GM23338 (cell line): ENCODE data around the gene JMJD1C. TPM values are rescaled to one million over a fixed set of nuclear protein-coding genes. Genes with fewer than 3 reads are reported as not detected.

Experiments
- ATAC-seq: fragments of 200-7000 bp; cut with Tn5 transposase; 3 replicates; pipeline ENCODE4 v1.9.1; 2020
- DNase-seq: peaks from one replicate; pipeline ENCODE4 v3.0.0-alpha.2; 2015; ENCODE audit warnings: low spot score
- H2AFZ ChIP-seq: fragments of 200-600 bp; sonication (generic); 2 replicates; pipeline ENCODE4 v1.8.0; 2016; ENCODE audit warnings: antibody characterized with exemption, mild to moderate bottlenecking, moderate library complexity
- H3F3A ChIP-seq: fragments of 200-600 bp; sonication (generic); replicated peaks from 2 replicates; pipeline ENCODE4 v1.8.0; 2017; ENCODE audit warnings: antibody characterized with exemption, mixed run types, low read depth
- H3K27ac ChIP-seq: fragments of 200-600 bp; sonication (generic); 2 replicates; pipeline ENCODE4 v1.6.1; 2016; ENCODE audit warnings: low read depth
- H3K27me3 ChIP-seq: fragments of 200-600 bp; sonication (generic); 2 replicates; pipeline ENCODE4 v1.8.0; 2016; ENCODE audit warnings: mild to moderate bottlenecking, mixed run types, moderate library complexity; ENCODE audit not compliant: insufficient read depth
- H3K36me3 ChIP-seq: fragments of 200-600 bp; sonication (generic); 2 replicates; pipeline ENCODE4 v1.8.0; 2016; ENCODE audit warnings: mild to moderate bottlenecking; ENCODE audit not compliant: insufficient read depth
- H3K4me1 ChIP-seq: fragments of 200-600 bp; sonication (generic); 2 replicates; pipeline ENCODE4 v1.8.0; 2016; ENCODE audit warnings: mild to moderate bottlenecking, moderate library complexity; ENCODE audit not compliant: insufficient read depth
- H3K4me2 ChIP-seq: fragments of 200-600 bp; sonication (generic); 2 replicates; pipeline ENCODE4 v1.7.1; 2017; ENCODE audit warnings: mixed run types
- H3K4me3 ChIP-seq: fragments of 200-600 bp; sonication (generic); 2 replicates; pipeline ENCODE4 v1.6.1; 2016; ENCODE audit warnings: mixed run types
- H3K79me2 ChIP-seq: fragments of 200-600 bp; sonication (generic); replicated peaks from 2 replicates; pipeline ENCODE4 v1.8.0; 2017; ENCODE audit warnings: mild to moderate bottlenecking; ENCODE audit not compliant: insufficient read depth
- H3K9me2 ChIP-seq: fragments of 200-600 bp; sonication (generic); 2 replicates; pipeline ENCODE4 v1.8.0; 2017; ENCODE audit not compliant: insufficient read depth
- H4K20me1 ChIP-seq: fragments of 200-600 bp; sonication (generic); replicated peaks from 2 replicates; pipeline ENCODE4 v1.8.0; 2017; ENCODE audit warnings: mild to moderate bottlenecking; ENCODE audit not compliant: insufficient read depth
- H3K27ac Mint-ChIP-seq: 2 replicates; pipeline ENCODE4 v1.8.0; 2020; ENCODE audit warnings: inconsistent platforms, mild to moderate bottlenecking, moderate library complexity, mixed read lengths
- H3K27me3 Mint-ChIP-seq: 3 replicates; pipeline ENCODE4 v1.8.0; 2022; ENCODE audit warnings: low read depth, mild to moderate bottlenecking, moderate library complexity, mixed read lengths, inconsistent platforms; ENCODE audit not compliant: insufficient read depth, poor library complexity
- H3K36me3 Mint-ChIP-seq: 3 replicates; pipeline ENCODE4 v1.8.0; 2021; ENCODE audit warnings: low read depth, mild to moderate bottlenecking, inconsistent platforms, moderate library complexity, mixed read lengths
- H3K4me1 Mint-ChIP-seq: 3 replicates; pipeline ENCODE4 v1.8.0; 2020; ENCODE audit warnings: mild to moderate bottlenecking, inconsistent platforms, mixed read lengths
- H3K4me3 Mint-ChIP-seq: 3 replicates; pipeline ENCODE4 v1.8.0; 2021; ENCODE audit warnings: moderate library complexity, mild to moderate bottlenecking, inconsistent platforms, mixed read lengths
- H3K9me3 Mint-ChIP-seq: 3 replicates; pipeline ENCODE4 v1.8.0; 2020; ENCODE audit warnings: moderate library complexity, mild to moderate bottlenecking, inconsistent platforms, mixed read lengths
- CREB1 ChIP-seq: fragments of 250-450 bp; sonication (Bioruptor Pico); IDR thresholded peaks from 2 replicates; pipeline ENCODE4 v1.5.0; 2020; ENCODE audit warnings: low read depth, mild to moderate bottlenecking, moderate library complexity
- CTCF ChIP-seq, 2 experiments: fragments of 200-600 bp in 1 of 2; sonication (generic) in 1 of 2; conservative IDR thresholded peaks; 2 replicates each; pipeline versions ENCODE4 v1.5.1 to v1.6.1; 2016 to 2017; ENCODE audit warnings: antibody characterized with exemption in 2 of 2, low read depth in 2 of 2, mild to moderate bottlenecking in 2 of 2, moderate library complexity in 1 of 2
- ETS1 ChIP-seq: IDR thresholded peaks from 2 replicates; pipeline ENCODE4 v1.6.1; 2016; ENCODE audit warnings: antibody characterized with exemption
- EZH2 ChIP-seq: fragments of 200-600 bp; sonication (generic); IDR thresholded peaks from one replicate; pipeline ENCODE4 v1.8.0; 2017; ENCODE audit warnings: antibody characterized with exemption, mild to moderate bottlenecking, low read depth; ENCODE audit not compliant: unreplicated experiment
- EZH2phosphoT487 ChIP-seq: fragments of 200-600 bp; sonication (generic); IDR thresholded peaks from one replicate; pipeline ENCODE4 v1.8.1; 2018; ENCODE audit warnings: antibody characterized with exemption; ENCODE audit not compliant: unreplicated experiment
- POLR2AphosphoS5 ChIP-seq: IDR thresholded peaks from 2 replicates; pipeline ENCODE4 v1.6.1; 2016; ENCODE audit warnings: antibody characterized with exemption, low read depth
- STAT1 ChIP-seq: IDR thresholded peaks from one replicate; pipeline ENCODE4 v1.6.1; 2016; ENCODE audit warnings: antibody characterized with exemption; ENCODE audit not compliant: unreplicated experiment
- ZNF114 ChIP-seq: fragments of 250-450 bp; sonication (Bioruptor Pico); IDR thresholded peaks from 2 replicates; pipeline ENCODE4 v1.5.0; 2020; ENCODE audit warnings: mild to moderate bottlenecking, moderate library complexity
- ZNF331 ChIP-seq: fragments of 250-450 bp; sonication (Bioruptor Pico); IDR thresholded peaks from 2 replicates; pipeline ENCODE4 v1.5.0; 2020; ENCODE audit warnings: low read depth, mild to moderate bottlenecking, moderate library complexity
- ZNF462 ChIP-seq: fragments of 250-450 bp; sonication (Bioruptor Pico); IDR thresholded peaks from 2 replicates; pipeline ENCODE4 v1.5.0; 2020; ENCODE audit warnings: mild to moderate bottlenecking, moderate library complexity
- polyA plus RNA-seq: library from polyadenylated mRNA; unstranded; fragments of >200 nt; fragmentation: Nextera tagmentation; extraction: Ambion mirVana; gene quantifications from 2 replicates; pipeline ENCODE4 v1.2.1, GENCODE V29; 2016
- total RNA-seq: library from RNA; depleted of rRNA; stranded (reverse); fragments of >200 nt; shearing (Covaris generic); gene quantifications from 2 replicates; pipeline ENCODE4 v1.2.3, GENCODE V29; 2014

The JMJD1C gene
- total and polyA plus RNA-seq, 2 experiments from 2014 or later = 333 to 435 TPM

GRCh38 chr10:63470928-63471327 lies 5.2 kb upstream of the JMJD1C start:
- Mint-ChIP-seq H3K4me3 (no peak overlapping the region), H3K4me1 (peaks cover 21% of the 10 kb centered on the region; the same call in 2 of the 3 replicates), H3K9me3 (no peaks in the 10 kb centered on the region), H3K36me3 (no peaks in the 10 kb centered on the region), H3K27me3 (no peaks in the 10 kb centered on the region), H3K27ac (no peak overlapping the region)
- H3K79me2 ChIP-seq = peaks cover 88% of the 10 kb centered on the region
- H3K9me2 ChIP-seq = no peaks in the 10 kb centered on the region
- no peak overlapping the region for H3K4me3 ChIP-seq
- no peaks in the 10 kb centered on the region for H3K27me3 ChIP-seq
- ATAC-seq (no peak), DNase-seq (no peak)
- H4K20me1 ChIP-seq = 0 out of 2 replicates have a peak, but pooled peaks cover 5% of the 10 kb centered on the region
- H3K4me2 ChIP-seq = no peak overlapping the region
- peaks cover 5% of the 10 kb centered on the region; the same call in 1 of the 2 replicates for H3F3A ChIP-seq
- peaks cover 21% of the 10 kb centered on the region; the same call in 1 of the 2 replicates for H3K4me1 ChIP-seq
- TF ChIP-seq EZH2 (no peak), ZNF462 (CRISPR knock-in tag) (no peak), ETS1 (no peak), EZH2phosphoT487 (no peak), POLR2AphosphoS5 (no peak), CREB1 (no peak), STAT1 (no peak), ZNF331 (CRISPR knock-in tag) (no peak), CTCF (conservative IDR thresholded peaks at IDR 0.05; ENCODE audit: low read depth in 2 of 2) (no peak), ZNF114 (CRISPR knock-in tag) (no peak)
- H3K36me3 ChIP-seq = no peaks in the 10 kb centered on the region
- no peak overlapping the region for H2AFZ ChIP-seq
- H3K27ac ChIP-seq = no peak overlapping the region
